HCT116 (cell line): ENCODE measurements around the gene PAK1IP1. TPM values are rescaled to one million over a fixed set of nuclear protein-coding genes. Genes with fewer than 3 reads are reported as not detected.

Experiments used
- ATAC-seq: fragments of 200-7000 bp; cut with Tn5 transposase; 2 replicates; pipeline ENCODE4 v1.9.1; 2020; ENCODE audit warnings: mild to moderate bottlenecking, moderate library complexity
- BruUV-seq: library from RNA; stranded (reverse); fragments of 400-500 nt; replicated peaks from 2 replicates; lab custom pipeline; 2021; lab: Mats Ljungman, UMichigan
- CTCF ChIA-PET: fragments of 300-600 bp; sonication (Branson Sonifier 250); formaldehyde crosslinking; loops from one replicate; lab custom pipeline; 2021; ENCODE audit warnings: antibody characterized with exemption; lab: Charles Lee
- POLR2A ChIA-PET: fragments of 300-600, 350-600 bp; sonication (Branson Sonifier 250); formaldehyde crosslinking; loops from one replicate; lab custom pipeline; 2021; ENCODE audit warnings: antibody characterized with exemption; lab: Charles Lee
- RAD21 ChIA-PET, 2 experiments: fragments of 300-600 bp; sonication (Branson Sonifier 250); formaldehyde crosslinking; loops; one replicate each; lab custom pipeline; 2023; ENCODE audit warnings: low total read pairs in 2 of 2; ENCODE audit not compliant: uncharacterized antibody in 2 of 2, unreplicated experiment in 2 of 2, low non-redundant PET in 1 of 2; lab: Charles Lee
- DNase-seq: peaks from one replicate; pipeline ENCODE4 v3.0.0-alpha.2; 2010; ENCODE audit warnings: low read depth, low spot score
- H2AFZ ChIP-seq: fragments of 200-600 bp; shearing (Covaris generic), sonication (generic); 2 replicates; pipeline ENCODE4 v1.6.1; 2017; ENCODE audit warnings: low read depth, mixed run types, mixed read lengths, antibody characterized with exemption, low read length; ENCODE audit not compliant: poor library complexity, severe bottlenecking
- H3K27ac ChIP-seq: 2 replicates; pipeline ENCODE4 v1.5.1; 2012; ENCODE audit warnings: low read depth, low read length
- H3K27me3 ChIP-seq: fragments of 200-600 bp; sonication (generic); 2 replicates; pipeline ENCODE4 v1.6.1; 2016; ENCODE audit warnings: mixed run types, low read length, mixed read lengths; ENCODE audit not compliant: insufficient read depth
- H3K36me3 ChIP-seq, 2 experiments: fragments of 200-500 bp in 1 of 2; fragments of 200-600 bp in 1 of 2; sonication (Bioruptor generic) in 1 of 2; sonication (generic) in 1 of 2; 2 replicates each; pipeline versions ENCODE4 v1.5.1 to v1.6.1; 2014 to 2016; ENCODE audit warnings: low read length in 2 of 2, inconsistent platforms in 1 of 2, mixed read lengths in 1 of 2, mixed run types in 1 of 2; ENCODE audit not compliant: insufficient read depth in 2 of 2, control insufficient read depth in 1 of 2
- H3K4me1 ChIP-seq, 2 experiments: fragments of 200-600 bp in 1 of 2; sonication (generic) in 1 of 2; 2 replicates each; pipeline versions ENCODE4 v1.5.1 to v1.6.1; 2012 to 2017; ENCODE audit warnings: low read length in 2 of 2, inconsistent platforms in 1 of 2, mild to moderate bottlenecking in 1 of 2, mixed read lengths in 1 of 2, mixed run types in 1 of 2, moderate library complexity in 1 of 2; ENCODE audit not compliant: insufficient read depth in 2 of 2, control insufficient read depth in 1 of 2
- H3K4me2 ChIP-seq: fragments of 200-600 bp; sonication (generic); 2 replicates; pipeline ENCODE4 v1.6.1; 2017; ENCODE audit warnings: mixed run types, low read length, mixed read lengths
- H3K4me3 ChIP-seq, 2 experiments: fragments of 200-600 bp in 1 of 2; sonication (generic) in 1 of 2; replicated peaks in 1 of 2; 2 replicates each; pipeline ENCODE4 v1.5.1; 2011 to 2016; ENCODE audit warnings: low read length in 2 of 2, control low read depth in 1 of 2, low read depth in 1 of 2, mild to moderate bottlenecking in 1 of 2, mixed read lengths in 1 of 2, mixed run types in 1 of 2
- H3K79me2 ChIP-seq: fragments of 200-600 bp; sonication (generic); 2 replicates; pipeline ENCODE4 v1.6.1; 2017; ENCODE audit warnings: mild to moderate bottlenecking, mixed run types, low read length, moderate library complexity, mixed read lengths; ENCODE audit not compliant: insufficient read depth
- H3K9ac ChIP-seq: fragments of 200-600 bp; sonication (generic); 2 replicates; pipeline ENCODE4 v1.6.1; 2016; ENCODE audit warnings: low read length, mixed read lengths
- H3K9me2 ChIP-seq: fragments of 200-600 bp; sonication (generic), shearing (Covaris generic); 2 replicates; pipeline ENCODE4 v1.6.1; 2017; ENCODE audit warnings: mixed run types, mild to moderate bottlenecking, moderate library complexity; ENCODE audit not compliant: insufficient read depth
- H3K9me3 ChIP-seq, 2 experiments: fragments of 200-500 bp in 1 of 2; fragments of 200-600 bp in 1 of 2; sonication (Bioruptor generic) in 1 of 2; sonication (generic) in 1 of 2; 2 replicates each; pipeline ENCODE4 v1.6.1; 2014 to 2017; ENCODE audit warnings: low read length in 2 of 2, mixed read lengths in 2 of 2, inconsistent platforms in 1 of 2, low read depth in 1 of 2, mild to moderate bottlenecking in 1 of 2, mixed run types in 1 of 2, moderate library complexity in 1 of 2; ENCODE audit not compliant: control insufficient read depth in 1 of 2, insufficient read depth in 1 of 2
- H4K20me1 ChIP-seq: fragments of 200-600 bp; sonication (generic), shearing (Covaris generic); 2 replicates; pipeline ENCODE4 v1.6.1; 2017; ENCODE audit warnings: mixed run types, mild to moderate bottlenecking, moderate library complexity; ENCODE audit not compliant: insufficient read depth
- CEBPB ChIP-seq: IDR thresholded peaks from 2 replicates; pipeline ENCODE4 v1.6.1; 2012; ENCODE audit warnings: low read depth
- EGR1 ChIP-seq: IDR thresholded peaks from 2 replicates; pipeline ENCODE4 v1.6.1; 2012; ENCODE audit warnings: low read depth
- ELF1 ChIP-seq: IDR thresholded peaks from 2 replicates; pipeline ENCODE4 v1.6.1; 2012; ENCODE audit warnings: low read depth, borderline replicate concordance
- EZH2 ChIP-seq: fragments of 200-600 bp; sonication (generic); IDR thresholded peaks from 2 replicates; pipeline ENCODE4 v1.6.1; 2017; ENCODE audit warnings: antibody characterized with exemption, mixed run types
- EZH2phosphoT487 ChIP-seq: fragments of 200-600 bp; IDR thresholded peaks from 2 replicates; pipeline ENCODE4 v1.6.1; 2018; ENCODE audit warnings: antibody characterized with exemption, borderline replicate concordance
- FOSL1 ChIP-seq: IDR thresholded peaks from 2 replicates; pipeline ENCODE4 v1.6.1; 2012; ENCODE audit warnings: low read depth
- SRF ChIP-seq: IDR thresholded peaks from 2 replicates; pipeline ENCODE4 v1.6.1; 2012; ENCODE audit warnings: low read depth
- ZNF274 ChIP-seq: fragments of 200-500 bp; sonication (Bioruptor generic); IDR thresholded peaks from 2 replicates; pipeline ENCODE4 v1.6.1; 2014; ENCODE audit warnings: mild to moderate bottlenecking, low read depth, low read length, inconsistent platforms
- intact Hi-C: fragments of 100-400 bp; cut with micrococcal nuclease; formaldehyde crosslinking; loops from 2 replicates; pipeline ENCODE4 v1.10.0; 2022
- total RNA-seq: library from RNA; stranded (reverse); gene quantifications from one replicate; pipeline ENCODE4 v1.2.1, GENCODE V29; 2021; ENCODE audit not compliant: unreplicated experiment
- TF ChIP-seq, protein P1 (sequence below): IDR thresholded peaks from 2 replicates; pipeline ENCODE4 v1.6.1; 2012
- TF ChIP-seq, protein P2 (sequence below): IDR thresholded peaks from 2 replicates; pipeline ENCODE4 v1.6.1; 2012; ENCODE audit warnings: low read depth
- TF ChIP-seq, protein P3 (sequence below), 3 experiments: fragments of 200-600 bp in 1 of 3; sonication (generic) in 1 of 3; IDR thresholded peaks in 2 of 3; conservative IDR thresholded peaks in 1 of 3; 2 replicates each; pipeline ENCODE4 v1.5.1; 2012 to 2017; ENCODE audit warnings: low read depth in 2 of 3, low read length in 2 of 3, antibody characterized with exemption in 1 of 3, borderline replicate concordance in 1 of 3, control low read depth in 1 of 3, mild to moderate bottlenecking in 1 of 3, mixed read lengths in 1 of 3, mixed run types in 1 of 3, moderate library complexity in 1 of 3; ENCODE audit not compliant: insufficient read depth in 1 of 3
- TF ChIP-seq, protein P4 (sequence below): IDR thresholded peaks from 2 replicates; pipeline ENCODE4 v1.6.1; 2012

PAK1IP1 gene
- total RNA-seq, 1 experiment from 2014 or later = 24.3 TPM

DNA sequence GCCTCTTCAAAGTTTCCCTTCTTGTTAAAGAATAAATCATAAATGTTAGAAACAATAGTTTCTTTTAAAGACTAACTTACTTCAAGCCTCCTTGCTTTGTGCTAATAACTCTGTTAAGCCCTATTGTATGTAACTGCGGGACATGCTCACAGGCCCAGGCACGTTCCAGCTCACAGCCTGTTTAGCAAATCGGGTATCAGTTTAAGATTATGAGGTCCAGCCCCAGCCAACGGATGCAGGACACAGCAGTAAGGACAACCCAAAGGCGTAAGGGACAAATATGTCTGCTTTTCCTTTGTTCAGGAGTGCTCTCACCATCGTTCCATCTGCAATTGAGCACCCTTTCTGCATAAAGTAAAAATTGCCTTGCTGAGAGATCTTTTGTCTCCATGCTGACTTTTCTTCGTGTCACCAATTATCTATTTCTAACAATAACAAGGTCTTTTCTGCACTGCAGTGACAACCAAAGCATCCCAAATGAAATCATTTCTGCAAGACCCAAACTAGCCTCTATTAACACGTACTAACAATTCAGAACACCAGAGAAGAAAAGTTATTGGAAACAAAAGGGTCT lies 1.7 kb upstream of the PAK1IP1 start:
- ChIA-PET RAD21 (no interaction called here), CTCF (no interaction called here), POLR2A (no interaction called here)
- H3K36me3 ChIP-seq = peaks cover 3 to 7% of the 10 kb centered on the region in 2 experiments; a peak in 2 of 4 replicates
- intact Hi-C loops = loop anchor here (5.0 kb wide), 1 partner anchor 109 kb away; no protein-coding TSS in a partner anchor
- H3K79me2 ChIP-seq = peaks cover 48% of the 10 kb centered on the region
- no peaks in the 10 kb centered on the region for H3K9me2 ChIP-seq
- peak overlapping the region; percentile 68; the same call in 1 of the 2 replicates for H3K27ac ChIP-seq
- ATAC-seq = no peak
- H3K9me3 ChIP-seq = no peaks in the 10 kb centered on the region
- no peak overlapping the region for H2AFZ ChIP-seq
- TF ChIP-seq ZNF274 = no peak
- TF ChIP-seq, protein P1, sequence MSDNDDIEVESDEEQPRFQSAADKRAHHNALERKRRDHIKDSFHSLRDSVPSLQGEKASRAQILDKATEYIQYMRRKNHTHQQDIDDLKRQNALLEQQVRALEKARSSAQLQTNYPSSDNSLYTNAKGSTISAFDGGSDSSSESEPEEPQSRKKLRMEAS = no peak
- TF ChIP-seq, protein P2, sequence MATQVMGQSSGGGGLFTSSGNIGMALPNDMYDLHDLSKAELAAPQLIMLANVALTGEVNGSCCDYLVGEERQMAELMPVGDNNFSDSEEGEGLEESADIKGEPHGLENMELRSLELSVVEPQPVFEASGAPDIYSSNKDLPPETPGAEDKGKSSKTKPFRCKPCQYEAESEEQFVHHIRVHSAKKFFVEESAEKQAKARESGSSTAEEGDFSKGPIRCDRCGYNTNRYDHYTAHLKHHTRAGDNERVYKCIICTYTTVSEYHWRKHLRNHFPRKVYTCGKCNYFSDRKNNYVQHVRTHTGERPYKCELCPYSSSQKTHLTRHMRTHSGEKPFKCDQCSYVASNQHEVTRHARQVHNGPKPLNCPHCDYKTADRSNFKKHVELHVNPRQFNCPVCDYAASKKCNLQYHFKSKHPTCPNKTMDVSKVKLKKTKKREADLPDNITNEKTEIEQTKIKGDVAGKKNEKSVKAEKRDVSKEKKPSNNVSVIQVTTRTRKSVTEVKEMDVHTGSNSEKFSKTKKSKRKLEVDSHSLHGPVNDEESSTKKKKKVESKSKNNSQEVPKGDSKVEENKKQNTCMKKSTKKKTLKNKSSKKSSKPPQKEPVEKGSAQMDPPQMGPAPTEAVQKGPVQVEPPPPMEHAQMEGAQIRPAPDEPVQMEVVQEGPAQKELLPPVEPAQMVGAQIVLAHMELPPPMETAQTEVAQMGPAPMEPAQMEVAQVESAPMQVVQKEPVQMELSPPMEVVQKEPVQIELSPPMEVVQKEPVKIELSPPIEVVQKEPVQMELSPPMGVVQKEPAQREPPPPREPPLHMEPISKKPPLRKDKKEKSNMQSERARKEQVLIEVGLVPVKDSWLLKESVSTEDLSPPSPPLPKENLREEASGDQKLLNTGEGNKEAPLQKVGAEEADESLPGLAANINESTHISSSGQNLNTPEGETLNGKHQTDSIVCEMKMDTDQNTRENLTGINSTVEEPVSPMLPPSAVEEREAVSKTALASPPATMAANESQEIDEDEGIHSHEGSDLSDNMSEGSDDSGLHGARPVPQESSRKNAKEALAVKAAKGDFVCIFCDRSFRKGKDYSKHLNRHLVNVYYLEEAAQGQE = no peak
- TF ChIP-seq, protein P3, sequence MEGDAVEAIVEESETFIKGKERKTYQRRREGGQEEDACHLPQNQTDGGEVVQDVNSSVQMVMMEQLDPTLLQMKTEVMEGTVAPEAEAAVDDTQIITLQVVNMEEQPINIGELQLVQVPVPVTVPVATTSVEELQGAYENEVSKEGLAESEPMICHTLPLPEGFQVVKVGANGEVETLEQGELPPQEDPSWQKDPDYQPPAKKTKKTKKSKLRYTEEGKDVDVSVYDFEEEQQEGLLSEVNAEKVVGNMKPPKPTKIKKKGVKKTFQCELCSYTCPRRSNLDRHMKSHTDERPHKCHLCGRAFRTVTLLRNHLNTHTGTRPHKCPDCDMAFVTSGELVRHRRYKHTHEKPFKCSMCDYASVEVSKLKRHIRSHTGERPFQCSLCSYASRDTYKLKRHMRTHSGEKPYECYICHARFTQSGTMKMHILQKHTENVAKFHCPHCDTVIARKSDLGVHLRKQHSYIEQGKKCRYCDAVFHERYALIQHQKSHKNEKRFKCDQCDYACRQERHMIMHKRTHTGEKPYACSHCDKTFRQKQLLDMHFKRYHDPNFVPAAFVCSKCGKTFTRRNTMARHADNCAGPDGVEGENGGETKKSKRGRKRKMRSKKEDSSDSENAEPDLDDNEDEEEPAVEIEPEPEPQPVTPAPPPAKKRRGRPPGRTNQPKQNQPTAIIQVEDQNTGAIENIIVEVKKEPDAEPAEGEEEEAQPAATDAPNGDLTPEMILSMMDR (IDR thresholded peaks at IDR 0.05 in 2 of 3, conservative IDR thresholded peaks at IDR 0.05 in 1 of 3; ENCODE audit: borderline replicate concordance in 1 of 3, insufficient read depth in 1 of 3, low read depth in 2 of 3, low read length in 2 of 3) = no peak
- no peak for TF ChIP-seq FOSL1
- TF ChIP-seq ELF1 = no peak
- no peak for TF ChIP-seq SRF
- no peak for TF ChIP-seq EZH2
- TF ChIP-seq CEBPB = no peak
- TF ChIP-seq, protein P4, sequence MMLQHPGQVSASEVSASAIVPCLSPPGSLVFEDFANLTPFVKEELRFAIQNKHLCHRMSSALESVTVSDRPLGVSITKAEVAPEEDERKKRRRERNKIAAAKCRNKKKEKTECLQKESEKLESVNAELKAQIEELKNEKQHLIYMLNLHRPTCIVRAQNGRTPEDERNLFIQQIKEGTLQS = no peak
- TF ChIP-seq EGR1 = no peak
- TF ChIP-seq EZH2phosphoT487 = no peak
- H3K9ac ChIP-seq = peak overlapping the region; percentile 94
- BruUV-seq = no TSS peak
- H3K4me2 ChIP-seq = peak overlapping the region; percentile 88
- no peak for DNase-seq
- H4K20me1 ChIP-seq = no peaks in the 10 kb centered on the region; the same call in 1 of the 2 replicates
- no peaks in the 10 kb centered on the region for H3K27me3 ChIP-seq
- peak overlapping the region; percentile 87 to 89 for H3K4me3 ChIP-seq
- H3K4me1 ChIP-seq = peaks cover 11 to 19% of the 10 kb centered on the region in 2 experiments; a peak in 3 of 4 replicates
